Hepatocyte (in vitro differentiated cells): ENCODE measurements around the gene SLC1A4.

Experiments used
- CTCF ChIP-seq: fragments of 200-600 bp; sonication (generic); IDR thresholded peaks from 2 replicates; pipeline ENCODE4 v1.5.1; 2016; ENCODE audit warnings: antibody characterized with exemption, mild to moderate bottlenecking; ENCODE audit not compliant: poor library complexity
- EZH2 ChIP-seq: fragments of 200-600 bp; sonication (generic); IDR thresholded peaks from 2 replicates; pipeline ENCODE4 v1.6.1; 2016; ENCODE audit warnings: antibody characterized with exemption, mild to moderate bottlenecking, borderline replicate concordance
- EZH2phosphoT487 ChIP-seq: fragments of 200-600 bp; sonication (generic); IDR thresholded peaks from one replicate; pipeline ENCODE4 v1.6.1; 2018; ENCODE audit warnings: antibody characterized with exemption, mild to moderate bottlenecking, low read depth, moderate library complexity; ENCODE audit not compliant: unreplicated experiment, severe bottlenecking

- TF ChIP-seq EZH2 = no peak
- TF ChIP-seq CTCF = no peak
- no peak for TF ChIP-seq EZH2phosphoT487
Observed at GRCh38 chr2:64941801-64942200, 47.4 kb upstream of the SLC1A4 start.
